Naive thymus-derived CD4-positive, alpha-beta T cell (primary cell): ENCODE measurements around the gene TLCD3A. TPM values are rescaled to one million over a fixed set of nuclear protein-coding genes. Genes with fewer than 3 reads are reported as not detected.
A peak's percentile ranks its signal among the peaks of the same experiment; 100 is the strongest.

Experiments
- ATAC-seq: fragments of 150-1000 bp; cut with Tn5 transposase; 2 replicates; pipeline ENCODE4 v1.10.0; 2021; ENCODE audit warnings: mild to moderate bottlenecking, moderate library complexity
- CTCF ChIA-PET: fragments of 350-600 bp; sonication (Branson Sonifier 250); formaldehyde crosslinking; loops from one replicate; lab custom pipeline; 2021; ENCODE audit warnings: antibody characterized with exemption; lab: Charles Lee
- POLR2A ChIA-PET: fragments of 350-600 bp; sonication (Branson Sonifier 250); formaldehyde crosslinking; loops from one replicate; lab custom pipeline; 2021; ENCODE audit warnings: antibody characterized with exemption, inconsistent platforms; lab: Charles Lee
- DNase-seq, 9 donors: peaks; one replicate each; pipeline versions ENCODE4 v3.0.0 to v3.0.0-alpha.2; 2020 to 2022; ENCODE audit warnings: mixed read lengths in 1 of 9
- H3K27ac ChIP-seq: one replicate; pipeline ENCODE4 v1.7.0; 2013; ENCODE audit warnings: mild to moderate bottlenecking, low read depth, low read length, moderate library complexity
- H3K27me3 ChIP-seq, 2 donors: one replicate each; pipeline ENCODE4 v1.7.0; 2013; ENCODE audit warnings: low read length in 2 of 2, mild to moderate bottlenecking in 2 of 2, moderate library complexity in 2 of 2; ENCODE audit not compliant: control insufficient read depth in 2 of 2, insufficient read depth in 2 of 2
- H3K36me3 ChIP-seq, 3 experiments: 1 replicate in 2 of 3; 2 replicates in 1 of 3; pipeline ENCODE4 v1.7.0; 2013; ENCODE audit warnings: low read length in 3 of 3, mild to moderate bottlenecking in 3 of 3, moderate library complexity in 1 of 3; ENCODE audit not compliant: insufficient read depth in 3 of 3, control insufficient read depth in 2 of 3
- H3K4me1 ChIP-seq, 2 donors: one replicate each; pipeline ENCODE4 v1.7.0; 2013; ENCODE audit warnings: low read length in 2 of 2, mild to moderate bottlenecking in 2 of 2, moderate library complexity in 1 of 2; ENCODE audit not compliant: control insufficient read depth in 2 of 2, insufficient read depth in 2 of 2
- H3K4me3 ChIP-seq: 2 replicates; pipeline ENCODE4 v1.7.0; 2013; ENCODE audit warnings: mild to moderate bottlenecking, low read length
- H3K9me3 ChIP-seq, 3 experiments: 1 replicate in 2 of 3; 2 replicates in 1 of 3; pipeline ENCODE4 v1.7.0; 2013; ENCODE audit warnings: low read length in 3 of 3; ENCODE audit not compliant: control insufficient read depth in 2 of 3
- H3K27ac Mint-ChIP-seq, 9 donors: one replicate each; pipeline ENCODE4 v1.8.0; 2020 to 2022; ENCODE audit warnings: mixed read lengths in 9 of 9, mild to moderate bottlenecking in 8 of 9, moderate library complexity in 5 of 9, inconsistent platforms in 2 of 9
- H3K27me3 Mint-ChIP-seq, 5 donors: one replicate each; pipeline ENCODE4 v1.8.0; 2021 to 2022; ENCODE audit warnings: mixed read lengths in 5 of 5, mild to moderate bottlenecking in 1 of 5
- H3K36me3 Mint-ChIP-seq, 5 donors: one replicate each; pipeline ENCODE4 v1.8.0; 2020 to 2022; ENCODE audit warnings: mixed read lengths in 5 of 5, mild to moderate bottlenecking in 3 of 5, inconsistent platforms in 1 of 5
- H3K4me1 Mint-ChIP-seq, 7 donors: one replicate each; pipeline ENCODE4 v1.8.0; 2020 to 2022; ENCODE audit warnings: mixed read lengths in 7 of 7, mild to moderate bottlenecking in 3 of 7, inconsistent platforms in 1 of 7
- H3K4me3 Mint-ChIP-seq, 10 donors: one replicate each; pipeline ENCODE4 v1.8.0; 2020 to 2022; ENCODE audit warnings: mild to moderate bottlenecking in 10 of 10, mixed read lengths in 10 of 10, moderate library complexity in 6 of 10, inconsistent platforms in 2 of 10
- H3K9me3 Mint-ChIP-seq, 11 donors: one replicate each; pipeline ENCODE4 v1.8.0; 2020 to 2022; ENCODE audit warnings: mixed read lengths in 11 of 11, mild to moderate bottlenecking in 4 of 11, inconsistent platforms in 1 of 11, moderate library complexity in 1 of 11
- intact Hi-C, 2 donors: fragments of 100-400 bp; cut with micrococcal nuclease; formaldehyde crosslinking; loops; one replicate each; pipeline ENCODE4 v1.15.1; 2023
- polyA plus RNA-seq, 2 donors: library from polyadenylated mRNA; unstranded; fragments of 300-500 nt; fragmentation: Illumina TruSeq; gene quantifications; one replicate each; pipeline ENCODE4 v1.2.3, GENCODE V29; 2021
- total RNA-seq, 6 experiments: library from RNA in 5 of 6; stranded (reverse) in 5 of 6; gene quantifications; 1 replicate in 5 of 6; 2 replicates in 1 of 6; pipeline ENCODE4 v1.2.3 and lab custom pipeline; 2021 to 2026

Gene TLCD3A
- total and polyA plus RNA-seq, 7 experiments from 2014 or later, result 0.36 to 21.5 (median 1.0) TPM; not detected in 1

- ATAC-seq (no peak), DNase-seq (no peak)
- Mint-ChIP-seq H3K4me1 (peaks cover 6 to 12% (median 10%) of the 10 kb centered on the region in 7 donors), H3K4me3 (no peak overlapping the region), H3K9me3 (no peaks in the 10 kb centered on the region), H3K27ac (peak overlapping the region in 2 of 9 donors; percentile 10 to 41), H3K36me3 (peaks cover 0 to 23% (median 16%) of the 10 kb centered on the region in 5 donors), H3K27me3 (no peaks in the 10 kb centered on the region)
- Histone ChIP-seq H3K36me3 (peaks cover 5 to 52% (median 12%) of the 10 kb centered on the region in 3 experiments), H3K27me3 (no peaks in the 10 kb centered on the region), H3K9me3 (no peaks in the 10 kb centered on the region), H3K4me3 (no peak overlapping the region), H3K27ac (no peak overlapping the region), H3K4me1 (peaks cover 2 to 6% of the 10 kb centered on the region in 2 donors)
- POLR2A ChIA-PET, result interaction anchor here (0.5 kb wide), 1 partner anchor 517 kb away, joined by 3 read pairs; no protein-coding TSS in a partner anchor
- CTCF ChIA-PET, result interaction anchor here (0.6 to 1.2 kb wide), 2 partner anchors 189 to 560 kb away, joined by 3 to 4 read pairs; no protein-coding TSS in a partner anchor
- intact Hi-C loops, result no loop called here
Measured at GRCh38 chr17:791829-792228, 59.4 kb downstream of the TLCD3A start.

- ATAC-seq (no peak), DNase-seq (no peak)
- CTCF ChIA-PET, result interaction anchor here (1.2 kb wide), 1 partner anchor 189 kb away, joined by 4 read pairs; no protein-coding TSS in a partner anchor
- H3K27ac Mint-ChIP-seq, result no peak overlapping the region
- no peaks in the 10 kb centered on the region for H3K9me3 Mint-ChIP-seq
- no peak overlapping the region for H3K27ac ChIP-seq
- H3K4me1 ChIP-seq, result peaks cover 2 to 6% of the 10 kb centered on the region in 2 donors
- POLR2A ChIA-PET, result no interaction called here
- H3K36me3 ChIP-seq, result peaks cover 5 to 50% (median 12%) of the 10 kb centered on the region in 3 experiments
- no peak overlapping the region for H3K4me3 Mint-ChIP-seq
- H3K27me3 ChIP-seq, result no peaks in the 10 kb centered on the region
- peaks cover 3 to 11% (median 7%) of the 10 kb centered on the region in 7 donors for H3K4me1 Mint-ChIP-seq
- no peaks in the 10 kb centered on the region for H3K9me3 ChIP-seq
- peaks cover 0 to 23% (median 13%) of the 10 kb centered on the region in 5 donors for H3K36me3 Mint-ChIP-seq
- H3K27me3 Mint-ChIP-seq, result no peaks in the 10 kb centered on the region
- H3K4me3 ChIP-seq, result no peak overlapping the region
- intact Hi-C loops, result no loop called here
Measured at GRCh38 chr17:792277-792676, 59.9 kb downstream of the TLCD3A start.

Other genes with a start within 250 kb of the TLCD3A start
- gene VPS53, start 17.8 kb upstream of the TLCD3A start, total RNA-seq, result 10 to 100 TPM; 78.9 to 98.8 (median 81.2) TPM
- 10 to 100 TPM; 10.2 to 12.1 TPM for gene VPS53, start 17.8 kb upstream of the TLCD3A start, polyA plus RNA-seq
- gene GEMIN4, start 19.7 kb downstream of the TLCD3A start, total RNA-seq, result 10 to 100 TPM; 15.5 to 35.0 (median 28.9) TPM
- 10 to 100 TPM; 24.4 to 49.3 TPM for gene GEMIN4, start 19.7 kb downstream of the TLCD3A start, polyA plus RNA-seq
- 10 to 100 TPM; 60.1 to 79.0 (median 77.6) TPM for gene GLOD4, start 49.7 kb downstream of the TLCD3A start, total RNA-seq
- gene GLOD4, start 49.7 kb downstream of the TLCD3A start, polyA plus RNA-seq, result 100 to 1,000 TPM in 1 of 2 donors, 10 to 100 TPM in 1; 94.2 to 102 TPM
- gene MRM3, start 49.8 kb downstream of the TLCD3A start, total RNA-seq, result 10 to 100 TPM; 19.3 to 47.1 (median 25.9) TPM
- 10 to 100 TPM; 24.4 to 32.5 TPM for gene MRM3, start 49.8 kb downstream of the TLCD3A start, polyA plus RNA-seq
- under 1 TPM in 4 of 5 experiments, not detected in 1; 0.10 to 0.84 (median 0.36) TPM for gene NXN, start 247.2 kb downstream of the TLCD3A start, total RNA-seq
- gene NXN, start 247.2 kb downstream of the TLCD3A start, polyA plus RNA-seq, result under 1 TPM in 1 of 2 donors, not detected in 1; 0.22 TPM